ENCODE measurements around the gene ZNRF3.

DNA sequence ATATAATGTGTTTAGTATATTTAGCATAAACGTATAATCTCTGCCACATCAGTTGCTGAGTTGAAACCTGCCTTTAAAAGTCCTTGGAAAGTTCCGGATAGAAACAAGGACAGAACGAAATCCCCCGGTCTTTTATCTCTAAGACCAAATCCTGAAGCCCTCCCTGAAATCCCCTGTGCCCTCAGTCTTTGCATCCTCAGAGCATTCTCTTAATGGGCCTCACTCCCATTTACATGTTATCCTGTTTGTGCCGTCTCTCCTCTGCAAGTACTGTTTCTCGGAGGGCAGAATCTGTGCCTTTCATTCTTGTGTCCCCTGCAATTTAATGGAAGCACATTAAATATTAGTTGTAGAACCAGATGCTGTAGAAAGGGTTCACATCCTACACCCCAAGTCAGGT is 56.0 kb downstream of the ZNRF3 start:
- TF ChIP-seq, protein P1, sequence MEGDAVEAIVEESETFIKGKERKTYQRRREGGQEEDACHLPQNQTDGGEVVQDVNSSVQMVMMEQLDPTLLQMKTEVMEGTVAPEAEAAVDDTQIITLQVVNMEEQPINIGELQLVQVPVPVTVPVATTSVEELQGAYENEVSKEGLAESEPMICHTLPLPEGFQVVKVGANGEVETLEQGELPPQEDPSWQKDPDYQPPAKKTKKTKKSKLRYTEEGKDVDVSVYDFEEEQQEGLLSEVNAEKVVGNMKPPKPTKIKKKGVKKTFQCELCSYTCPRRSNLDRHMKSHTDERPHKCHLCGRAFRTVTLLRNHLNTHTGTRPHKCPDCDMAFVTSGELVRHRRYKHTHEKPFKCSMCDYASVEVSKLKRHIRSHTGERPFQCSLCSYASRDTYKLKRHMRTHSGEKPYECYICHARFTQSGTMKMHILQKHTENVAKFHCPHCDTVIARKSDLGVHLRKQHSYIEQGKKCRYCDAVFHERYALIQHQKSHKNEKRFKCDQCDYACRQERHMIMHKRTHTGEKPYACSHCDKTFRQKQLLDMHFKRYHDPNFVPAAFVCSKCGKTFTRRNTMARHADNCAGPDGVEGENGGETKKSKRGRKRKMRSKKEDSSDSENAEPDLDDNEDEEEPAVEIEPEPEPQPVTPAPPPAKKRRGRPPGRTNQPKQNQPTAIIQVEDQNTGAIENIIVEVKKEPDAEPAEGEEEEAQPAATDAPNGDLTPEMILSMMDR (IDR thresholded peaks at IDR 0.05; ENCODE audit: insufficient read depth, low read depth, low read length) = no peak
- TF ChIP-seq EZH2 (IDR thresholded peaks at IDR 0.05; ENCODE audit: insufficient read depth, low read length) = no peak
